ENCODE measurements around the gene TRIM38.

Gene TRIM38, protein sequence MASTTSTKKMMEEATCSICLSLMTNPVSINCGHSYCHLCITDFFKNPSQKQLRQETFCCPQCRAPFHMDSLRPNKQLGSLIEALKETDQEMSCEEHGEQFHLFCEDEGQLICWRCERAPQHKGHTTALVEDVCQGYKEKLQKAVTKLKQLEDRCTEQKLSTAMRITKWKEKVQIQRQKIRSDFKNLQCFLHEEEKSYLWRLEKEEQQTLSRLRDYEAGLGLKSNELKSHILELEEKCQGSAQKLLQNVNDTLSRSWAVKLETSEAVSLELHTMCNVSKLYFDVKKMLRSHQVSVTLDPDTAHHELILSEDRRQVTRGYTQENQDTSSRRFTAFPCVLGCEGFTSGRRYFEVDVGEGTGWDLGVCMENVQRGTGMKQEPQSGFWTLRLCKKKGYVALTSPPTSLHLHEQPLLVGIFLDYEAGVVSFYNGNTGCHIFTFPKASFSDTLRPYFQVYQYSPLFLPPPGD

DNA sequence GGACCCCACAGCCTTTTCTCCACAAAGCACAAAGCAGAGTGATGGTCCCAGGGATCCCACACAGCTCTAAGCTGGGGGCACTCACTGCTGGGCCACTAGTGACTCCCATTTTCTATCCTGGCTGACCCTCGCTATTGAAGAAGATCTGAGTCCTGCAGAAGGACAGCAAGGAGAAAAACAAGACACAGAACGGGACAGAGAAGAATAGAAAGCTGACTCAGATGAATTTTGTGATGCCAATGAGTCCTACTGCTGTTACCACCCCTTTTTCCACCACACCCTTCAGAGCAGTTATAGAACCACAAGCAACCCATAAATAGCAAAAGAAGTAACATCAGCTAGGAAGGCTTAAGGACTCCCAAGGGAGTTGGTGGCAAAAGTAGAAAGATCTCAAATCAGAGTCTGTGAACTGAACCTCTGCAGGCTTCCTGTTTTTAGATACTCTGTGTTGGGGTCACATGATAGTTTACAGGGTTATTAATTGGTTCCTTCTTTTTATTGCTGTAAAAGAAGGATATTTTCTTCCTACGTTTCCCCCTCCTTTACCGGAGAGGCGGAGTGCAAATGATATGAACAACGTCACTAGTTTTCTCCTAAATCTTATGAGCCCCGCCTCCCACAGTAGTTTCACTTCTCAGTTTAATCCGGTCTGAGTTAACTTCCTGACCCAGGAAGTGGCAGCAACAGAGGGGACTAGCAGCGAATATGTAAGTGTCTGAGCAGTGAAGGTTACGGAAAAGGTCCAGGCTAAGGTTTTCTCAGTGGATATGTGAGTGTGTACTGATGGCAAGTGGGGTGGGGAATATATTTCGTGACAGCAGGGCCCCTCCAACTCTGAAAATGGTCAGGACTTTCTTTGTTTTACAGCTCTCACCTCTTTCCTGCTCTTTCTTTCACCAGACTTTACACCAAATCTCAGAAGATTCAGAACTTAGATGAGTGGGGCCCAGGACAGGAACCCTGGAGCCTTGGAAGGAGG lies at the start of gene TRIM38:
TRIM38 (plus strand) TSS at position 654 of the 979 bp plus-strand sequence. CDS start 3,721 bp downstream, outside the sequence.
- Histone ChIP-seq H3K9me3 (ENCODE audit: insufficient read depth, low read depth, low read length) (peaks cover 26% of the 10 kb centered on the region), H3K27ac (ENCODE audit: low read length) (no peak within 1 kb of the TSS), H3K27me3 (ENCODE audit: insufficient read depth, low read length) (no peaks in the 10 kb centered on the region), H3K4me3 (ENCODE audit: low read length) (peak within 1 kb of the TSS; percentile 39), H3K36me3 (ENCODE audit: insufficient read depth, low read depth, low read length) (no peaks in the 10 kb centered on the region), H3K4me1 (ENCODE audit: insufficient read depth, low read length) (peaks cover 14% of the 10 kb centered on the region; the same call in 1 of the 2 replicates), H3K9ac (ENCODE audit: low read depth, low read length) (peak within 1 kb of the TSS; percentile 48)

DNA sequence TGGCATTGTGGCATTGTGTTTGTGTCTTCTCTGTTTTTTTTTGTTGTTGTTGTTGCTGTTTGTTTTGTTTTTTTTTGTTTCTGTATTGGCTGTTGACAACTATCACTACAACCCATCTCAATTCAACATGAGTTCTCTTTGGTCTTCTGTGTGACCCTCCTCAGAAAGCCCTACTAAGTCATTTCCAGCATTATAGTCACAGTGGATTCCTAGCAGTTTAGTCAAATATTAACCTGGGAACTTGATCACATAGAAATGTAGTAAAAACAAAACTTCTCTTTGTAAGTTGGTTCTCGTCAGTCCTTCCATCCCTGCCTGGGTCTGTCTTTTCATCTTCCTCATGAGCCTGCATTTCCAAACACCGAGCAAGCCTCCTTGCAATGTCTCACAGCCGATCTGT lies 48.9 kb upstream of the TRIM38 start:
- Histone ChIP-seq H3K4me3 (ENCODE audit: low read length) (no peak overlapping the region), H3K4me1 (ENCODE audit: insufficient read depth, low read length) (no peaks in the 10 kb centered on the region), H3K27me3 (ENCODE audit: insufficient read depth, low read length) (no peaks in the 10 kb centered on the region), H3K9me3 (ENCODE audit: insufficient read depth, low read depth, low read length) (no peaks in the 10 kb centered on the region), H3K27ac (ENCODE audit: low read length) (no peak overlapping the region), H3K36me3 (ENCODE audit: insufficient read depth, low read depth, low read length) (no peaks in the 10 kb centered on the region), H3K9ac (ENCODE audit: low read depth, low read length) (no peak overlapping the region)

GRCh38 chr6:25916330-25916729 lies 46.3 kb upstream of the TRIM38 start:
- H3K27ac ChIP-seq (ENCODE audit: low read length) = no peak overlapping the region
- H3K27me3 ChIP-seq (ENCODE audit: insufficient read depth, low read length) = no peaks in the 10 kb centered on the region
- no peaks in the 10 kb centered on the region for H3K4me1 ChIP-seq (ENCODE audit: insufficient read depth, low read length)
- no peaks in the 10 kb centered on the region for H3K36me3 ChIP-seq (ENCODE audit: insufficient read depth, low read depth, low read length)
- H3K9ac ChIP-seq (ENCODE audit: low read depth, low read length) = no peak overlapping the region
- H3K9me3 ChIP-seq (ENCODE audit: insufficient read depth, low read depth, low read length) = no peaks in the 10 kb centered on the region
- no peak overlapping the region for H3K4me3 ChIP-seq (ENCODE audit: low read length)

GRCh38 chr6:25916789-25917490 lies 45.7 kb upstream of the TRIM38 start:
- Histone ChIP-seq H3K9ac (ENCODE audit: low read depth, low read length) (no peak overlapping the region), H3K27ac (ENCODE audit: low read length) (no peak overlapping the region)

GRCh38 chr6:25918083-25918683 lies 44.4 kb upstream of the TRIM38 start:
- Histone ChIP-seq H3K4me3 (ENCODE audit: low read length) (no peak overlapping the region), H3K27ac (ENCODE audit: low read length) (no peak overlapping the region), H3K4me1 (ENCODE audit: insufficient read depth, low read length) (no peaks in the 10 kb centered on the region), H3K27me3 (ENCODE audit: insufficient read depth, low read length) (no peaks in the 10 kb centered on the region), H3K9ac (ENCODE audit: low read depth, low read length) (no peak overlapping the region), H3K36me3 (ENCODE audit: insufficient read depth, low read depth, low read length) (no peaks in the 10 kb centered on the region), H3K9me3 (ENCODE audit: insufficient read depth, low read depth, low read length) (no peaks in the 10 kb centered on the region)

More at GRCh38 chr6:25916789-25917490, 45.7 kb upstream of the TRIM38 start:
- no peaks in the 10 kb centered on the region for H3K27me3 ChIP-seq (ENCODE audit: insufficient read depth, low read length)
- no peaks in the 10 kb centered on the region for H3K9me3 ChIP-seq (ENCODE audit: insufficient read depth, low read depth, low read length)
- no peaks in the 10 kb centered on the region for H3K4me1 ChIP-seq (ENCODE audit: insufficient read depth, low read length)
- no peak overlapping the region for H3K4me3 ChIP-seq (ENCODE audit: low read length)
- H3K36me3 ChIP-seq (ENCODE audit: insufficient read depth, low read depth, low read length) = no peaks in the 10 kb centered on the region

DNA sequence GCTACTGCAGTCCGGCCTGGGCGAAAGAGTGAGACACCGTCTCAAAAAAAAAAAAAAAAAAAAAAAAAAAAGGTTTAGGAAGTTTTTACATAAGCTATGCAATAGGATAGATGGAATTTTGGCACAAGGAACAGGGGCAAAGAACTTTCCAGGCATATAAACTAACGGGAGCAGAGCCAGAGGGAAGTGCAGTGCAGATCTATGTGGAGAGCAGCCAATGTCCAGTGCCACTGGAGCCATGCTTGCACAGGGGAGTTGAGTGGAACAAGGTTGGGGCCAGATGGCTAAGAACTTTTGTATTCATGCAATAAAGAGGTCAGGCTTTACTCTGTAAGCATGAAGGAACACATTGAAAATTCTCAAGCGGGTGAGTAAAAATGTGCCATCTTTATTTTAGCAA lies 42.9 kb upstream of the TRIM38 start:
- Histone ChIP-seq H3K27me3 (ENCODE audit: insufficient read depth, low read length) (no peaks in the 10 kb centered on the region), H3K36me3 (ENCODE audit: insufficient read depth, low read depth, low read length) (no peaks in the 10 kb centered on the region), H3K27ac (ENCODE audit: low read length) (no peak overlapping the region), H3K9me3 (ENCODE audit: insufficient read depth, low read depth, low read length) (no peaks in the 10 kb centered on the region), H3K4me3 (ENCODE audit: low read length) (no peak overlapping the region), H3K4me1 (ENCODE audit: insufficient read depth, low read length) (no peaks in the 10 kb centered on the region), H3K9ac (ENCODE audit: low read depth, low read length) (no peak overlapping the region)

- no peak overlapping the region for H3K4me3 ChIP-seq (ENCODE audit: low read length)
- H3K36me3 ChIP-seq (ENCODE audit: insufficient read depth, low read depth, low read length) = no peaks in the 10 kb centered on the region
- H3K9ac ChIP-seq (ENCODE audit: low read depth, low read length) = no peak overlapping the region
- H3K27ac ChIP-seq (ENCODE audit: low read length) = no peak overlapping the region
- H3K9me3 ChIP-seq (ENCODE audit: insufficient read depth, low read depth, low read length) = no peaks in the 10 kb centered on the region
- H3K27me3 ChIP-seq (ENCODE audit: insufficient read depth, low read length) = no peaks in the 10 kb centered on the region
- no peaks in the 10 kb centered on the region for H3K4me1 ChIP-seq (ENCODE audit: insufficient read depth, low read length)
These were observed 40.9 kb upstream of the TRIM38 start for GRCh38 chr6:25921525-25922203.

DNA sequence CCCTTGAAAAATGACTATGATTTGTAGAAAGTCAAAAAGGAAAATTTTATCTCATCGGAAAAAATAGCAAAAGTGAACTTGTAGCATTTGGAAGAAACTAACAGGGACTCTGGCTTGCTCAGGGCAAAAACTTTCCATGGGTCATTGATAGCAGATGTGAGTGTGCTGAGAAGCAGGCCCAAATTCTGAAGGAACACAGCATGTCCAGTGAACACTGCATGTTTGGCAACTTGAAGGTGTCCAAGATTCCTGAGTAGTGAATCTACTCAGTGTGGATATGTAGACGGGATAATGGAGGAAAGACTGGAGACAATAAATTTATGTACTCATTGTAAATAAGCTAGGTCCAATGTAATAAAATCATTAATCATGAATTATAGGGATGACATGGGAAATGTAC lies 40.3 kb upstream of the TRIM38 start:
- H3K27ac ChIP-seq (ENCODE audit: low read length) = no peak overlapping the region
- no peaks in the 10 kb centered on the region for H3K36me3 ChIP-seq (ENCODE audit: insufficient read depth, low read depth, low read length)
- H3K4me1 ChIP-seq (ENCODE audit: insufficient read depth, low read length) = no peaks in the 10 kb centered on the region
- no peaks in the 10 kb centered on the region for H3K27me3 ChIP-seq (ENCODE audit: insufficient read depth, low read length)
- no peaks in the 10 kb centered on the region for H3K9me3 ChIP-seq (ENCODE audit: insufficient read depth, low read depth, low read length)
- no peak overlapping the region for H3K4me3 ChIP-seq (ENCODE audit: low read length)
- H3K9ac ChIP-seq (ENCODE audit: low read depth, low read length) = no peak overlapping the region

GRCh38 chr6:25925876-25926275 lies 36.7 kb upstream of the TRIM38 start:
- Histone ChIP-seq H3K36me3 (ENCODE audit: insufficient read depth, low read depth, low read length) (no peaks in the 10 kb centered on the region), H3K4me3 (ENCODE audit: low read length) (no peak overlapping the region), H3K27ac (ENCODE audit: low read length) (no peak overlapping the region), H3K4me1 (ENCODE audit: insufficient read depth, low read length) (no peaks in the 10 kb centered on the region), H3K27me3 (ENCODE audit: insufficient read depth, low read length) (no peaks in the 10 kb centered on the region), H3K9me3 (ENCODE audit: insufficient read depth, low read depth, low read length) (no peaks in the 10 kb centered on the region), H3K9ac (ENCODE audit: low read depth, low read length) (no peak overlapping the region)

GRCh38 chr6:25927178-25927577 lies 35.4 kb upstream of the TRIM38 start:
- H3K9me3 ChIP-seq (ENCODE audit: insufficient read depth, low read depth, low read length) = no peaks in the 10 kb centered on the region
- no peaks in the 10 kb centered on the region for H3K36me3 ChIP-seq (ENCODE audit: insufficient read depth, low read depth, low read length)
- no peaks in the 10 kb centered on the region for H3K27me3 ChIP-seq (ENCODE audit: insufficient read depth, low read length)
- H3K4me3 ChIP-seq (ENCODE audit: low read length) = no peak overlapping the region
- no peak overlapping the region for H3K9ac ChIP-seq (ENCODE audit: low read depth, low read length)
- no peaks in the 10 kb centered on the region for H3K4me1 ChIP-seq (ENCODE audit: insufficient read depth, low read length)
- H3K27ac ChIP-seq (ENCODE audit: low read length) = no peak overlapping the region

All from iPS-20b (cell line).